GM19452 (cell line): ENCODE data around the gene NAA20.

Experiments used
- ATAC-seq: cut with Tn5 transposase; IDR thresholded peaks from one replicate; pipeline ENCODE4 v1.9.1; 2021; ENCODE audit not compliant: unreplicated experiment

NAA20 gene

DNA sequence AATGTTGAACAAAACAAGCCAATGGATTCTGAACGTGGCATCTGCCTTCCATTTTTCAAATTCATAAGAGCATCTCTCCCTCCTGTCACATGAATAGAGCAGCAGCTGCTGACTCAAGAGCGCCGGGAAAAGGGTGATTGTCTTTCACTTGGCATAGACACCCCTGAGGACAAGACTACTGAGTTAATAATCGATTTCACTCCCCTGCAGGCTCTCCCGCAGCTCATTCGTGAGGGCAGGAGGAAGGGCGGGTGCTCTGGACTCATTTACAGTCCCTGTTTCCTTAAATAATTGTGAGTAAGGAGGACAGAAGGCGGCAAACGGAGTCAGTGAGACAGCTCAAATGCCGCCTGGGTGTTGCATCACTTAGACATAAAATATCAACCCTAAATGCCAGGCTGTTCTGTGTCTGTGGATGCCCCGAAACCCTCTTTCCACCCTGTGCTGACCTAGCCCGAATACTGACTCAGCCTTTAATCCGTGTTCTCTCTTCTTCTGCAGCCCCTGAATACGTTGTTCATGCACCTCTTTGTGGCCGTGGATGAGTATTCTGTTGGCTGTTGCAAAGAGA, 56.7 kb downstream of the NAA20 start:
- ATAC-seq, result no peak

DNA sequence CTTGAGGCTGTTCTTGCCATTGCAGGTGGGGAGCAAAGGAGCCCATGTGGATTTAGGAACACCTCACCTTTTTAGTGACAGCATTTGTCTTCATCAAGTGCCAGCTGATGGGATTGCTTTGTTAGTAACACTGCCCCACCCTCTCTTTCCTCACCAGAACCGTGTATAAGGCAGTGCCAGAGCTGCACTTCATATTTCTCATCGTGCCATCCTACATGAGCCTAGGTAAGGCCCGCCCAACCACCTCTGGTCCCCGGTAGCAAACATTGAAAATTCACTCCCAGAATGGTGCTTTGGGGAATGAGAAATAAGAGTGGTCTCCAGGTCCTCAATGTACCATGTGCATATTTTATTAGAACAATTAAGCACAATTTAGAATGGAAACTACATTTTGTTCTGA, 57.9 kb downstream of the NAA20 start:
- ATAC-seq, result no peak

DNA sequence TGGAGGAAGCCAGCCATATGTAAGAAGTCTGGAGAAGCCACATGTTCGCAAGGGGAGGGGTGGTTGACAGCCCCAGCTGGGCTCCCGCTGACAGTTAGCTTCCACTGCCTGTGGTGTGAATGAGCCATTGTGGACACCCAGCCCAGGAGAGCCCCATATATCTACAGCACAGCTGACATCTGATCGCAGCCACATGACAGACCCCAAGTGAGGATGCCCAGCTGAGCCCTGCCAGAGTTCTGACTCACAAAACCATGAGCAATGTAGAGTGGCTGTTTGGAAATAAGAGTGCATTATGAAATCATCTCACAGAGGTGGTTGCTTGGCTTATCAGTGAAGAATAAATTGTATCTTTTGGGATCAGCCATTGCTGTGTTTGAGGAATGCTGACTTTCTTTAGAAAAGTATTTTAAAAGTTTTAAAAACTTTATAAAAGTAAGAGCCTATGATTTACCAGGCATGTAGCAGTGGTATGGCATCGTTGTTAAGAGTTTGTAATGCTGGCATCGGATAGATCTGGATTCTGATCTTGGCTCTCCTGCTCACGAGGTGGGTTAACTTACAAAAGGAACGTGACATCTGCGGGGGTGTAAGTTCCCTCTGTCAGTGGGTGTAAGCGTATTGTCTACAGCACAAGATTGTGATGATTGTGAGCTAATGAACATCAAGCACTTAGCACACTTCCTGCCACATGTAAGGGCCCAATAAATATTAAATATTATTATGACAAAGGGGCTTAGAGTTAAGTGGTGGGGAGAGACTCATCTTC, 59.3 kb downstream of the NAA20 start:
- no peak for ATAC-seq

DNA sequence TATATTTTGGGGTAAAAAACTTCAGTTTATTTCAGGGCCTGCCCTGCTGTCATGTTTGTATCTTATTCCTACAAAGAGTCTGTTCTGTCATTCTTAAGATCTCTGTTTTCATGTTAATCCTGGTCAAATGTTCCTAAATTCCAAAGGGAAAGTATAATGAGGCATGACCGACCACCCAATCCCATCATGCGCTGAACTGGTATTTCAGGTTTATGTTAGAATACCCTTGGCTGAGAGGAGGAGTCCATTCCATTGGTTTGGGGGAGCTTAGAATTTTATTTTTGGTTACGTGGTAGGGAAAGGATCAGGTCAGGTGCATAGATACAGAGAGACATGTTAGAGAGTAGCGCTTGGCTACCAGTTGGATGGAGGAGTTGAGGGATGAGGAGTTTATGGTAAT, 60.9 kb downstream of the NAA20 start:
- no peak for ATAC-seq

DNA sequence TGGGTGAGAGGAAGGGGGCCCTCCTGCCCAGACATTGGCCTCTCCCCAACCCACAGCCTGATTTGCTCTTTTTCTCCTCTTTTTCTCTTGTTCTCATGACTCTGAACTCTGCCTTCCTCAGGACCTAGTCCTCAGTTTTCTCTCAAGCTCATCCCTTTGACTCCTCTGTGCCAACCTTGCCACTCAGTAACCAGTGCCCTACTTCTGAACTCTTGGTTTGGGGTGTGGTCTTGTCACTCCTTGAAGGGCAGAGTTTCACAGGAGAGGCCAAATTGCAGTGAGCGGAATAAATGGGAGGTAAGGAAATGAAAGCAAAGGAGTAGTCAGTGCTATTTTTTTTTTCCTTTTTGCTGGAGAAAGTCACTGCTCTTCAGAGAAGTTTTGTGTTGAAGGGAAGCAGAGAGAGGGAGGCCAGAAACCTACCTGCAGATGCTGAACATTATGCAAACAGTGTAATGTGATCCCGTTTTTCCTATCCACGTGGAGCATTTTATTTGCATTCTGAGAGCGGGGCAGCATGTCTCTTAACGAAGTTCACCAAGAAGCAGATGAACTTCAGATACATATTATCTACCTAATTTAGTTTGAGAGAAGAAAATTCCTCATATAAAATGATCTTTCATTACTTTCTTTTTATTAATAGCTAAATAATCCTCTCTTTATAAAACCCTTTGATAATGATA, 62.1 kb downstream of the NAA20 start:
- no peak for ATAC-seq
